HepG2 (cell line): ENCODE results near the gene ARHGEF26. TPM values are rescaled to one million over a fixed set of nuclear protein-coding genes. Genes with fewer than 3 reads are reported as not detected.

ENCODE experiments used
- ATAC-seq: fragments of 200-7000 bp; cut with Tn5 transposase; 3 replicates; pipeline ENCODE4 v1.9.1; 2020; ENCODE audit warnings: mild to moderate bottlenecking, moderate library complexity
- BruUV-seq: library from RNA; stranded (reverse); fragments of 400-500 nt; replicated peaks from 2 replicates; lab custom pipeline; 2021; lab: Mats Ljungman, UMichigan
- CTCF ChIA-PET: fragments of 300-600 bp; formaldehyde crosslinking; extraction: SDS; loops from one replicate; lab custom pipeline; 2021; ENCODE audit warnings: low total read pairs, inconsistent platforms, low intra/inter-chr PET ratio; lab: Yijun Ruan, JAX
- POLR2A ChIA-PET: fragments of 350-600 bp; sonication (Branson Sonifier 250); formaldehyde crosslinking; loops from one replicate; lab custom pipeline; 2020; ENCODE audit warnings: antibody characterized with exemption, inconsistent platforms; lab: Yijun Ruan, JAX
- DNase-seq: peaks from one replicate; pipeline ENCODE4 v3.0.0-alpha.2; 2015; ENCODE audit warnings: low spot score
- FAIRE-seq: peaks from 3 replicates; lab custom pipeline; 2011; peaks lifted over from hg19 to GRCh38; lab: Jason Lieb, UNC
- H2AFZ ChIP-seq: one replicate; pipeline ENCODE4 v1.6.1; 2011; ENCODE audit warnings: low read length, inconsistent platforms
- H3K27ac ChIP-seq: fragments of 300-600 bp; 3 replicates; pipeline ENCODE4 v1.8.0; 2011; ENCODE audit warnings: mixed run types, mild to moderate bottlenecking, mixed read lengths, low read length, inconsistent platforms; ENCODE audit not compliant: insufficient read depth; ENCODE audit errors: extremely low read length
- H3K27me3 ChIP-seq, 2 experiments: fragments of 200-600 bp in 1 of 2; 2 replicates in 1 of 2; 3 replicates in 1 of 2; pipeline versions ENCODE4 v1.6.0 to v1.8.0; 2011; ENCODE audit warnings: low read length in 2 of 2, mild to moderate bottlenecking in 2 of 2, moderate library complexity in 2 of 2, inconsistent platforms in 1 of 2; ENCODE audit not compliant: insufficient read depth in 2 of 2, control insufficient read depth in 1 of 2
- H3K36me3 ChIP-seq, 2 experiments: fragments of 200-600 bp in 1 of 2; replicated peaks in 1 of 2; 2 replicates in 1 of 2; 3 replicates in 1 of 2; pipeline versions ENCODE4 v1.5.1 to v1.8.0; 2011; ENCODE audit warnings: low read length in 2 of 2, inconsistent platforms in 1 of 2; ENCODE audit not compliant: insufficient read depth in 2 of 2, control insufficient read depth in 1 of 2
- H3K4me1 ChIP-seq: 2 replicates; pipeline ENCODE4 v1.5.1; 2012; ENCODE audit warnings: low read length, inconsistent platforms; ENCODE audit not compliant: insufficient read depth
- H3K4me2 ChIP-seq: 2 replicates; pipeline ENCODE4 v1.6.0; 2011; ENCODE audit warnings: low read depth, low read length, inconsistent platforms
- H3K4me3 ChIP-seq, 3 experiments: fragments of 200-600 bp in 1 of 3; sonication (generic), shearing (Covaris generic) in 1 of 3; replicated peaks in 1 of 3; 2 replicates each; pipeline ENCODE4 v1.5.1; 2011 to 2016; ENCODE audit warnings: low read length in 3 of 3, inconsistent platforms in 2 of 3, low read depth in 2 of 3, mild to moderate bottlenecking in 2 of 3, control low read depth in 1 of 3, mixed read lengths in 1 of 3; ENCODE audit not compliant: insufficient read depth in 1 of 3
- H3K79me2 ChIP-seq: one replicate; pipeline ENCODE4 v1.6.1; 2011; ENCODE audit warnings: low read length, inconsistent platforms; ENCODE audit not compliant: insufficient read depth
- H3K9ac ChIP-seq: 2 replicates; pipeline ENCODE4 v1.6.0; 2011; ENCODE audit warnings: mild to moderate bottlenecking, low read depth, low read length, inconsistent platforms; ENCODE audit not compliant: insufficient read depth
- H3K9me3 ChIP-seq: 2 replicates; pipeline ENCODE4 v1.5.1; 2012; ENCODE audit warnings: mild to moderate bottlenecking, low read length
- H4K20me1 ChIP-seq: 2 replicates; pipeline ENCODE4 v1.6.0; 2011; ENCODE audit warnings: inconsistent platforms, mild to moderate bottlenecking, low read length, moderate library complexity; ENCODE audit not compliant: insufficient read depth
- ATF7 ChIP-seq, 2 experiments: fragments of 450-650 bp in 1 of 2; sonication (generic) in 1 of 2; formaldehyde crosslinking in 1 of 2; IDR thresholded peaks; 2 replicates each; pipeline versions ENCODE4 v1.4.0 to v1.6.1; 2016 to 2020; ENCODE audit warnings: antibody characterized with exemption in 1 of 2, mild to moderate bottlenecking in 1 of 2, missing genetic modification reagents in 1 of 2
- HMG20A ChIP-seq: IDR thresholded peaks from 2 replicates; pipeline ENCODE4 v1.6.1; 2016; ENCODE audit warnings: borderline replicate concordance
- NFIC ChIP-seq: IDR thresholded peaks from 2 replicates; pipeline ENCODE4 v1.6.1; 2012; ENCODE audit warnings: mild to moderate bottlenecking, low read length, inconsistent platforms
- POLR2AphosphoS5 ChIP-seq: IDR thresholded peaks from 2 replicates; pipeline ENCODE4 v1.6.1; 2012; ENCODE audit warnings: low read depth, low read length
- XRCC5 ChIP-seq: fragments of 200-400 bp; formaldehyde crosslinking; optimal IDR thresholded peaks from 2 replicates; pipeline ENCODE3; 2017; ENCODE audit warnings: mild to moderate bottlenecking, low read length
- YEATS4 ChIP-seq: sonication (generic); formaldehyde crosslinking; IDR thresholded peaks from 2 replicates; pipeline ENCODE4 v1.4.0; 2020; ENCODE audit warnings: missing genetic modification reagents, borderline replicate concordance
- WGBS: methylation state at CpG from one replicate; pipeline ENCODE4 v1.1.6; 2017; ENCODE audit warnings: low lambda C conversion rate; 5-methylcytosine and 5-hydroxymethylcytosine counted together
- in situ Hi-C: cut with HindIII; loops from 2 replicates; pipeline ENCODE4 v1.10.0; 2017; ENCODE audit warnings: low pct_unique_long_range_greater_than_20kb; ENCODE audit not compliant: extremely low pct_ligation_motif_present
- intact Hi-C: fragments of 100-400 bp; cut with micrococcal nuclease; formaldehyde crosslinking; loops from one replicate; pipeline ENCODE4 v1.10.0; 2022; ENCODE audit not compliant: unreplicated experiment
- polyA plus RNA-seq, 8 experiments: library from polyadenylated mRNA; depleted of rRNA in 3 of 8; stranded (reverse) in 7 of 8; unstranded in 1 of 8; fragments of >200 nt; fragmentation: Illumina TruSeq in 4 of 8; extraction: Trizol in 4 of 8; gene quantifications; 2 replicates each; pipeline versions ENCODE4 v1.2.1 to v1.2.3, GENCODE V29; 2011 to 2016; ENCODE audit warnings: low read depth in 4 of 8, missing spikeins in 1 of 8, mixed read lengths in 1 of 8; ENCODE audit not compliant: insufficient read depth in 1 of 8
- total RNA-seq, 5 experiments: library from RNA; depleted of rRNA; stranded (reverse); fragments of >200 nt; fragmentation: Illumina TruSeq; extraction: Trizol; gene quantifications; 2 replicates each; pipeline ENCODE4 v1.2.3, GENCODE V29; 2016; ENCODE audit warnings: low read depth in 1 of 5
- TF ChIP-seq, protein P1 (sequence below): sonication (generic); formaldehyde crosslinking; conservative IDR thresholded peaks from 2 replicates; pipeline ENCODE4 v1.4.0; 2020; ENCODE audit warnings: mild to moderate bottlenecking, missing genetic modification reagents, moderate library complexity
- TF ChIP-seq, protein P2 (sequence below): sonication (generic); formaldehyde crosslinking; IDR thresholded peaks from 2 replicates; pipeline ENCODE4 v1.8.1; 2023; ENCODE audit warnings: mild to moderate bottlenecking, missing genetic modification reagents
- TF ChIP-seq, protein P3 (sequence below): sonication (generic); formaldehyde crosslinking; IDR thresholded peaks from 2 replicates; pipeline ENCODE4 v1.8.0; 2022; ENCODE audit warnings: missing genetic modification reagents, mild to moderate bottlenecking, inconsistent platforms, borderline replicate concordance
- TF ChIP-seq, protein P4 (sequence below): sonication (generic); formaldehyde crosslinking; IDR thresholded peaks from 2 replicates; pipeline ENCODE4 v1.8.0; 2022; ENCODE audit warnings: low read depth, missing genetic modification reagents

ARHGEF26 gene
- total and polyA plus RNA-seq, 2 of the 13 experiments (the other 11 are each of a cell fraction or from before 2014, with no cell fraction given): 0.74 to 6.1 TPM

DNA sequence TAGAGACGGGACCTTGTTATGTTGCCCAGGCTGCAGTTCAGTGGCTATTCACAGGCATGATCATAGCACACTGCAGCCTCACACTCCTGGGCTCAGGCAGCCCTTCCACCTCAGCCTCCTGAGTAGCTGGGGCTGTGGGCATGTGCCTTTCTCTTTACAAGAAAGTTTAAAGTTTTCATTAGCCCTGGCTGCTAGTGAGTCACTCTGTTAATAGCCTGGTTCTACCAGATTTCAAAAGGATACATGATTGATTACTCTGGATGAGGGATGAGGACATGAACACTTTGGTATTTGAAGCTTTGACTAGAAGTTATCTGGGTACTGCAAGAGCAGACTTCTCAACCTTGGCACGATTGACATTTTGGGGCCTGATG is 108.0 kb downstream of the ARHGEF26 start (continued):
- TF ChIP-seq, protein P1, sequence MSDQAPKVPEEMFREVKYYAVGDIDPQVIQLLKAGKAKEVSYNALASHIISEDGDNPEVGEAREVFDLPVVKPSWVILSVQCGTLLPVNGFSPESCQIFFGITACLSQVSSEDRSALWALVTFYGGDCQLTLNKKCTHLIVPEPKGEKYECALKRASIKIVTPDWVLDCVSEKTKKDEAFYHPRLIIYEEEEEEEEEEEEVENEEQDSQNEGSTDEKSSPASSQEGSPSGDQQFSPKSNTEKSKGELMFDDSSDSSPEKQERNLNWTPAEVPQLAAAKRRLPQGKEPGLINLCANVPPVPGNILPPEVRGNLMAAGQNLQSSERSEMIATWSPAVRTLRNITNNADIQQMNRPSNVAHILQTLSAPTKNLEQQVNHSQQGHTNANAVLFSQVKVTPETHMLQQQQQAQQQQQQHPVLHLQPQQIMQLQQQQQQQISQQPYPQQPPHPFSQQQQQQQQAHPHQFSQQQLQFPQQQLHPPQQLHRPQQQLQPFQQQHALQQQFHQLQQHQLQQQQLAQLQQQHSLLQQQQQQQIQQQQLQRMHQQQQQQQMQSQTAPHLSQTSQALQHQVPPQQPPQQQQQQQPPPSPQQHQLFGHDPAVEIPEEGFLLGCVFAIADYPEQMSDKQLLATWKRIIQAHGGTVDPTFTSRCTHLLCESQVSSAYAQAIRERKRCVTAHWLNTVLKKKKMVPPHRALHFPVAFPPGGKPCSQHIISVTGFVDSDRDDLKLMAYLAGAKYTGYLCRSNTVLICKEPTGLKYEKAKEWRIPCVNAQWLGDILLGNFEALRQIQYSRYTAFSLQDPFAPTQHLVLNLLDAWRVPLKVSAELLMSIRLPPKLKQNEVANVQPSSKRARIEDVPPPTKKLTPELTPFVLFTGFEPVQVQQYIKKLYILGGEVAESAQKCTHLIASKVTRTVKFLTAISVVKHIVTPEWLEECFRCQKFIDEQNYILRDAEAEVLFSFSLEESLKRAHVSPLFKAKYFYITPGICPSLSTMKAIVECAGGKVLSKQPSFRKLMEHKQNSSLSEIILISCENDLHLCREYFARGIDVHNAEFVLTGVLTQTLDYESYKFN (CRISPR knock-in tag): no peak
- TF ChIP-seq NFIC (no peak), XRCC5 (no peak), HMG20A (CRISPR knock-in tag) (no peak), POLR2AphosphoS5 (no peak)
- TF ChIP-seq, protein P2, sequence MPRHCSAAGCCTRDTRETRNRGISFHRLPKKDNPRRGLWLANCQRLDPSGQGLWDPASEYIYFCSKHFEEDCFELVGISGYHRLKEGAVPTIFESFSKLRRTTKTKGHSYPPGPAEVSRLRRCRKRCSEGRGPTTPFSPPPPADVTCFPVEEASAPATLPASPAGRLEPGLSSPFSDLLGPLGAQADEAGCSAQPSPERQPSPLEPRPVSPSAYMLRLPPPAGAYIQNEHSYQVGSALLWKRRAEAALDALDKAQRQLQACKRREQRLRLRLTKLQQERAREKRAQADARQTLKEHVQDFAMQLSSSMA (CRISPR knock-in tag): no peak

DNA sequence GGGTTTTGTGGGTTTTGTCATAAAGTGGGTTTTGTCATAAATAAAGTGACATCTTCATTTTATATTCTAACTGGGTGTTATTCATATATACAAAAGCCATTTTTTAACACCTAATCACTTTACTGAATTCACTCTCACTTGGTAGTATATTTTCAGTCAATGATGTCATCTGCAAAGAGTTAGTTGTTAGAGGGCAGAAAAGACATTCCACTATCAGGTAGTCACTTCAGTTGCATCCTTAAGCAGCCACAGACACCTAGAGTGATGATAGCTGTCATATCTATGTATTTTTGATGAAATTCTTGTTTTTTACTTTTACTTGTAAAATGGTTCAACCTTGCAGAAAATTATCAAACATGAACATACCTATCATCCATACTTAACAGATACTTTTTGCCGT is 114.1 kb downstream of the ARHGEF26 start:
- in situ Hi-C loops: no loop called here
- 98% methylated on average over 1 of the region's 1 CpG for WGBS
- CTCF ChIA-PET: no interaction called here

More for the DNA sequence above, 114.1 kb downstream of the ARHGEF26 start:
- POLR2A ChIA-PET: no interaction called here
- H3K4me3 ChIP-seq: no peak overlapping the region
- H4K20me1 ChIP-seq: no peaks in the 10 kb centered on the region
- ATAC-seq (no peak), DNase-seq (no peak), FAIRE-seq (no peak)
- no peak overlapping the region for H3K4me2 ChIP-seq
- no peak overlapping the region for H3K9ac ChIP-seq
- H3K79me2 ChIP-seq: no peaks in the 10 kb centered on the region
- H3K4me1 ChIP-seq: no peaks in the 10 kb centered on the region
- TF ChIP-seq, protein P3, sequence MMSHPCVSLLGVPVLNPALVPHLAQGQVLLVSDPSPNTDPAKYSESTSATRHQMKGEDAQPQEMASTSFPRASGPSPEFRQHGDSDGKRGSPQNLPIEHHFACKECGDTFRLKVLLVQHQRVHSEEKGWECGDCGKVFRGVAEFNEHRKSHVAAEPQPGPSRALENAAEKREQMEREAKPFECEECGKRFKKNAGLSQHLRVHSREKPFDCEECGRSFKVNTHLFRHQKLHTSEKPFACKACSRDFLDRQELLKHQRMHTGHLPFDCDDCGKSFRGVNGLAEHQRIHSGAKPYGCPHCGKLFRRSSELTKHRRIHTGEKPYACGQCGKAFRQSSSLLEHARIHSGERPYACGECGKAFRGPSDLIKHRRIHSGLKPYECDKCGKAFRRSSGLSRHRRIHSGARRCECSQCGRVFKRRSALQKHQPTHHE (CRISPR knock-in tag): no peak
- TF ChIP-seq YEATS4 (CRISPR knock-in tag) (no peak), ATF7 (IDR thresholded peaks at IDR 0.05) (peak; percentile 48; the same call in 1 of the 2 replicates), ATF7 (CRISPR knock-in tag; IDR thresholded peaks at IDR 0.05) (no peak)
- TF ChIP-seq, protein P4, sequence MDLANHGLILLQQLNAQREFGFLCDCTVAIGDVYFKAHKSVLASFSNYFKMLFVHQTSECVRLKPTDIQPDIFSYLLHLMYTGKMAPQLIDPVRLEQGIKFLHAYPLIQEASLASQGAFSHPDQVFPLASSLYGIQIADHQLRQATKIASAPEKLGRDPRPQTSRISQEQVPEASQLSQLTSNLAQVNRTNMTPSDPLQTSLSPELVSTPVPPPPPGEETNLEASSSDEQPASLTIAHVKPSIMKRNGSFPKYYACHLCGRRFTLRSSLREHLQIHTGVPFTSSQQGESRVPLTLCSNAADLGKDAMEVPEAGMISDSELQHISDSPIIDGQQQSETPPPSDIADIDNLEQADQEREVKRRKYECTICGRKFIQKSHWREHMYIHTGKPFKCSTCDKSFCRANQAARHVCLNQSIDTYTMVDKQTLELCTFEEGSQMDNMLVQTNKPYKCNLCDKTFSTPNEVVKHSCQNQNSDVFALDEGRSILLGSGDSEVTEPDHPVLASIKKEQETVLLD (CRISPR knock-in tag): no peak
- no peaks in the 10 kb centered on the region for H3K27me3 ChIP-seq
- intact Hi-C loops: no loop called here
- H3K27ac ChIP-seq: no peak overlapping the region
- BruUV-seq: no TSS peak
- H3K9me3 ChIP-seq: no peaks in the 10 kb centered on the region
- no peak overlapping the region for H2AFZ ChIP-seq
- no peaks in the 10 kb centered on the region for H3K36me3 ChIP-seq
